Bronchial epithelial cell (primary cell): Measurements from ENCODE around the gene PXYLP1. TPM values are rescaled to one million over a fixed set of nuclear protein-coding genes. Genes with fewer than 3 reads are reported as not detected.

Experiments
- DNase-seq: peaks from one replicate; pipeline ENCODE4 v3.0.0-alpha.2; 2010; ENCODE audit warnings: low read depth
- FAIRE-seq: peaks from 2 replicates; lab custom pipeline; 2011; peaks lifted over from hg19 to GRCh38; lab: Jason Lieb, UNC
- H3K27me3 ChIP-seq: 2 replicates; pipeline ENCODE4 v1.5.1; 2011; ENCODE audit warnings: low read length; ENCODE audit not compliant: control insufficient read depth, insufficient read depth
- H3K36me3 ChIP-seq: 2 replicates; pipeline ENCODE4 v1.5.1; 2011; ENCODE audit warnings: low read length; ENCODE audit not compliant: control insufficient read depth, insufficient read depth
- H3K4me3 ChIP-seq: 2 replicates; pipeline ENCODE4 v1.5.1; 2011; ENCODE audit warnings: mild to moderate bottlenecking, low read depth, low read length, control low read depth
- CTCF ChIP-seq: IDR thresholded peaks from 2 replicates; pipeline ENCODE4 v1.5.1; 2011; ENCODE audit warnings: mild to moderate bottlenecking, moderate library complexity, low read length, control low read depth, inconsistent platforms; ENCODE audit not compliant: insufficient read depth, severe bottlenecking
- total RNA-seq: library from RNA; depleted of rRNA; stranded (reverse); fragments of >200 nt; gene quantifications from 2 replicates; pipeline ENCODE4 v1.2.1, GENCODE V29; 2014

Gene PXYLP1
- total RNA-seq, 1 donor from 2014 or later, result 9.0 TPM

GRCh38 chr3:141334627-141335250, 103.1 kb downstream of the PXYLP1 start:
- FAIRE-seq (no peak), DNase-seq (no peak)
- H3K36me3 ChIP-seq, result no peaks in the 10 kb centered on the region
- H3K27me3 ChIP-seq, result no peaks in the 10 kb centered on the region
- H3K4me3 ChIP-seq, result no peak overlapping the region
- no peak for TF ChIP-seq CTCF

GRCh38 chr3:141335531-141336061, 104.0 kb downstream of the PXYLP1 start:
- Histone ChIP-seq H3K4me3 (no peak overlapping the region), H3K27me3 (no peaks in the 10 kb centered on the region), H3K36me3 (no peaks in the 10 kb centered on the region)
- no peak for FAIRE-seq
- TF ChIP-seq CTCF, result no peak
- DNase-seq, result peak; percentile 55

- Histone ChIP-seq H3K36me3 (no peaks in the 10 kb centered on the region), H3K27me3 (no peaks in the 10 kb centered on the region), H3K4me3 (no peak overlapping the region)
- TF ChIP-seq CTCF, result no peak
- DNase-seq, result peak; percentile 99
- FAIRE-seq, result no peak
Measured at GRCh38 chr3:141336672-141337522, 105.3 kb downstream of the PXYLP1 start.

- no peaks in the 10 kb centered on the region for H3K27me3 ChIP-seq
- FAIRE-seq (no peak), DNase-seq (no peak)
- no peak overlapping the region for H3K4me3 ChIP-seq
- TF ChIP-seq CTCF, result no peak
- no peaks in the 10 kb centered on the region for H3K36me3 ChIP-seq
Measured at GRCh38 chr3:141337523-141337854, 105.9 kb downstream of the PXYLP1 start.

GRCh38 chr3:141337991-141338390, 106.4 kb downstream of the PXYLP1 start:
- TF ChIP-seq CTCF, result no peak
- Histone ChIP-seq H3K4me3 (no peak overlapping the region), H3K27me3 (no peaks in the 10 kb centered on the region), H3K36me3 (no peaks in the 10 kb centered on the region)
- FAIRE-seq, result no peak
- DNase-seq, result no peak
